Fibroblast of the conjunctiva (primary cell): ENCODE measurements around the gene OR10P1.

Experiments
- DNase-seq: peaks from one replicate; pipeline ENCODE4 v3.0.0-alpha.2; 2010; ENCODE audit warnings: low read depth

The OR10P1 gene

GRCh38 chr12:55652352-55652751 is 15.7 kb downstream of the OR10P1 start:
- DNase-seq = no peak

- no peak for DNase-seq
Measured at GRCh38 chr12:55653031-55653430, 16.3 kb downstream of the OR10P1 start.

- DNase-seq = no peak
Measured at GRCh38 chr12:55654511-55655214, 18.0 kb downstream of the OR10P1 start.

- no peak for DNase-seq
Measured at GRCh38 chr12:55657212-55657611, 20.5 kb downstream of the OR10P1 start.

- no peak for DNase-seq
Measured at GRCh38 chr12:55658212-55658611, 21.5 kb downstream of the OR10P1 start.

GRCh38 chr12:55658635-55659391 is 22.1 kb downstream of the OR10P1 start:
- DNase-seq = no peak

- no peak for DNase-seq
Measured at GRCh38 chr12:55659486-55660385, 23.0 kb downstream of the OR10P1 start.

GRCh38 chr12:55663391-55663790 is 26.7 kb downstream of the OR10P1 start:
- DNase-seq = no peak

- no peak for DNase-seq
Measured at GRCh38 chr12:55664826-55665225, 28.1 kb downstream of the OR10P1 start.

- DNase-seq = no peak
Measured at GRCh38 chr12:55666508-55666907, 29.8 kb downstream of the OR10P1 start.

- DNase-seq = no peak
Measured at GRCh38 chr12:55670276-55670675, 33.6 kb downstream of the OR10P1 start.

GRCh38 chr12:55671746-55672145 is 35.1 kb downstream of the OR10P1 start:
- DNase-seq = no peak

GRCh38 chr12:55673638-55674037 is 36.9 kb downstream of the OR10P1 start:
- DNase-seq = no peak

GRCh38 chr12:55675666-55676065 is 39.0 kb downstream of the OR10P1 start:
- DNase-seq = no peak

- no peak for DNase-seq
Measured at GRCh38 chr12:55676707-55677106, 40.0 kb downstream of the OR10P1 start.

- DNase-seq = no peak
Measured at GRCh38 chr12:55679691-55680090, 43.0 kb downstream of the OR10P1 start.

GRCh38 chr12:55681142-55682077 is 44.7 kb downstream of the OR10P1 start:
- peak; percentile 28 for DNase-seq

GRCh38 chr12:55682087-55682796 is 45.5 kb downstream of the OR10P1 start:
- no peak for DNase-seq

- no peak for DNase-seq
Measured at GRCh38 chr12:55683676-55684075, 47.0 kb downstream of the OR10P1 start.

- DNase-seq = no peak
Measured at GRCh38 chr12:55684761-55685370, 48.2 kb downstream of the OR10P1 start.
